GM21825 (cell line): ENCODE measurements around the gene SOX30.

Experiments used
- ATAC-seq: cut with Tn5 transposase; IDR thresholded peaks from one replicate; pipeline ENCODE4 v1.9.1; 2021; ENCODE audit warnings: mild to moderate bottlenecking, moderate library complexity; ENCODE audit not compliant: unreplicated experiment

The SOX30 gene

DNA sequence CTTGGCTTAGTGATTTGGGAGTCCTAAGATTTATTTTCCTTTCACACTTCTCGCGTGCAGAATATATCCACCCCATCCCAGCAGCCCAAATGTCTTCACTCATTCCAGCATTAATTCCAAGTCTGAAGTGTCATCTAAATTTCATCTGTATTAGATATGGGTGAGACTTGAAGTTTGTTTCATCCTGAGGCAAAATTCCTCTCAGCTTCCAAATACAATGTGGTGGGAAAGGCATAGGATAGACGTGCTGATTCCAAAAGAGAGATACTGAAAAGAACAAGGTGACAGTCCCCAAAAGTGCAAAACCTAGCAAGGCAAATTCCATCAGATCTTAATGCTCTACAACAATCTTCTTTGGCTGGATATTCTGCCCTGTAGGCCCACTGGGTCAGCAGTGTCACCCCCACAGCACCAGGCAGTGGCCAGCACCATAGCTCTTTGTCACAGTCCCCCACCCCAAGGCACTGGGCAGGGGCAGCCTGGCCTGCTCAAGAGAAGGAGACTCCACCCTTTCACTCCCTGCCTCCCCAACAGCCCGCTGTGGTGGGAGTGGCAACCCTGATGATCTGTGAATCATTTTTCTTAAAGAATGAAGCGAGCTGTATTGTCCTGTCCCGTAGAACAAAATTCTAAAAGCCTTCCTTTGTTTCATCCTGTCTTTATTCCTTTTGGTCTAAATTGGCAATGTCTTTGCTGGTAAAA is 74.0 kb downstream of the SOX30 start:
- ATAC-seq: no peak

DNA sequence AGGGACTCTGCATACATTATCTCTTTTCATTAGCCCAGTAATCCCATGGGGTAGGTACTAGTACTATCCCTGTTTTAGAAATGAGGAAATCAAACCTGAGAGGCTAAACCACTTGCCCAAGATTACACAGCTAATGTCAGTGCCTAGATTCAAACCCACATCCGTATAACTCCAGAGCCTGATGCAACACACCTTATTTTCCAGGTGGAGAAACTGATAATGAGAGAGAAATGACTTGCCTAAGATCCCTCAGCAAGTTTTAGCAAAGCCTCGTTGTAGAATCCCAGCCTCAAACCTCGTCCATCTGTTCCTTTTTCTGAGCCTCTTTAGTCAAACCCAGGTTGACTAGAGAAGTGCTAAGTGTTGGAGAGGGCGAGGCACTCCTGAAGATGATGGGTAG is 75.6 kb downstream of the SOX30 start:
- no peak for ATAC-seq
